GM12891 (cell line): ENCODE data around the gene SRMS.
"Not testable (repeated sequence)": the region's sequence is repeated elsewhere in the genome, so short reads cannot be mapped to it uniquely, and the experiment has no call there.

Experiments
- DNase-seq: peaks from one replicate; pipeline ENCODE4 v3.0.0; 2011; ENCODE audit warnings: low spot score; ENCODE audit not compliant: insufficient read length
- FAIRE-seq: peaks from 2 replicates; lab custom pipeline; 2011; peaks lifted over from hg19 to GRCh38; lab: Jason Lieb, UNC
- PAX5 ChIP-seq: IDR thresholded peaks from 2 replicates; pipeline ENCODE4 v1.6.1; 2011; ENCODE audit warnings: low read length, moderate library complexity, mild to moderate bottlenecking; ENCODE audit not compliant: insufficient read depth, severe bottlenecking
- POLR2A ChIP-seq: IDR thresholded peaks from 2 replicates; pipeline ENCODE4 v1.6.1; 2011; ENCODE audit warnings: low read depth, low read length, control low read depth
- POLR2AphosphoS5 ChIP-seq: IDR thresholded peaks from 2 replicates; pipeline ENCODE4 v1.6.1; 2011; ENCODE audit warnings: low read depth, low read length, control low read depth
- POU2F2 ChIP-seq: IDR thresholded peaks from 2 replicates; pipeline ENCODE4 v1.6.1; 2011; ENCODE audit warnings: low read depth, mild to moderate bottlenecking, control low read depth, low read length, moderate library complexity
- SPI1 ChIP-seq: IDR thresholded peaks from 2 replicates; pipeline ENCODE4 v1.6.1; 2011; ENCODE audit warnings: low read depth, low read length, control low read depth
- TAF1 ChIP-seq: IDR thresholded peaks from 2 replicates; pipeline ENCODE4 v1.6.1; 2011; ENCODE audit warnings: low read depth, low read length, control low read depth

Gene SRMS

GRCh38 chr20:63572071-63572787 lies 24.7 kb upstream of the SRMS start:
- FAIRE-seq (no peak), DNase-seq (no peak)
- no peak for TF ChIP-seq PAX5
- TF ChIP-seq SPI1, result no peak
- TF ChIP-seq TAF1, result no peak
- TF ChIP-seq POLR2A, result no peak
- no peak for TF ChIP-seq POLR2AphosphoS5
- no peak for TF ChIP-seq POU2F2

GRCh38 chr20:63571087-63571478 lies 23.5 kb upstream of the SRMS start:
- not testable (repeated sequence) for DNase-seq, FAIRE-seq

GRCh38 chr20:63570281-63571086 lies 22.9 kb upstream of the SRMS start:
- no peak for FAIRE-seq
- TF ChIP-seq TAF1 (no peak), POU2F2 (no peak), POLR2AphosphoS5 (no peak), POLR2A (no peak), SPI1 (no peak), PAX5 (no peak)
- no peak for DNase-seq

GRCh38 chr20:63568986-63569949 lies 21.7 kb upstream of the SRMS start:
- FAIRE-seq, result no peak
- no peak for DNase-seq
- no peak for TF ChIP-seq POLR2A

GRCh38 chr20:63568170-63568981 lies 20.8 kb upstream of the SRMS start:
- peak; percentile 29; the same call in 1 of the 2 replicates for TF ChIP-seq POLR2AphosphoS5
- TF ChIP-seq SPI1, result no peak
- no peak for TF ChIP-seq TAF1
- TF ChIP-seq POLR2A, result no peak
- no peak for TF ChIP-seq POU2F2
- TF ChIP-seq PAX5, result no peak
- FAIRE-seq, result no peak

GRCh38 chr20:63567386-63568169 lies 20.0 kb upstream of the SRMS start:
- peak; percentile 96 for FAIRE-seq
- DNase-seq, result peak; percentile 76
- 0 out of 2 replicates have a peak, but pooled peaks have one; percentile 10 for TF ChIP-seq POU2F2
- no peak for TF ChIP-seq POLR2A
- no peak for TF ChIP-seq TAF1
- no peak for TF ChIP-seq PAX5
- TF ChIP-seq SPI1, result peak; percentile 32; the same call in 1 of the 2 replicates
- TF ChIP-seq POLR2AphosphoS5, result no peak

More at GRCh38 chr20:63568170-63568981, 20.8 kb upstream of the SRMS start:
- no peak for DNase-seq

- DNase-seq (peak; percentile 48), FAIRE-seq (no peak)
- no peak for TF ChIP-seq POLR2A
- TF ChIP-seq POLR2AphosphoS5, result 0 out of 2 replicates have a peak, but pooled peaks have one; percentile 30
These were observed 19.5 kb upstream of the SRMS start for GRCh38 chr20:63567136-63567385.

GRCh38 chr20:63566395-63567135 lies 19.0 kb upstream of the SRMS start:
- no peak for TF ChIP-seq TAF1
- no peak for TF ChIP-seq POLR2A
- no peak for TF ChIP-seq PAX5
- no peak for TF ChIP-seq SPI1
- TF ChIP-seq POU2F2, result no peak
- TF ChIP-seq POLR2AphosphoS5, result no peak
- FAIRE-seq (peak; percentile 98), DNase-seq (no peak)
